ENCODE results near the gene DUSP22.

DUSP22 gene

GRCh38 chr6:353642-354614, 61.6 kb downstream of the DUSP22 start:
- no peak for DNase-seq

GRCh38 chr6:354631-355280, 62.5 kb downstream of the DUSP22 start:
- DNase-seq: no peak

GRCh38 chr6:355373-356208, 63.3 kb downstream of the DUSP22 start:
- DNase-seq: no peak

GRCh38 chr6:356828-357251, 64.6 kb downstream of the DUSP22 start:
- no peak for DNase-seq

- no peak for DNase-seq
These were observed 65.0 kb downstream of the DUSP22 start for GRCh38 chr6:357261-357790.

- no peak for DNase-seq
These were observed 65.6 kb downstream of the DUSP22 start for GRCh38 chr6:357791-358341.

GRCh38 chr6:358432-358831, 66.1 kb downstream of the DUSP22 start:
- DNase-seq: no peak

- no peak for DNase-seq
These were observed 66.6 kb downstream of the DUSP22 start for GRCh38 chr6:358847-359246.

- no peak for DNase-seq
These were observed 67.2 kb downstream of the DUSP22 start for GRCh38 chr6:359261-360035.

GRCh38 chr6:360349-360748, 68.1 kb downstream of the DUSP22 start:
- no peak for DNase-seq

GRCh38 chr6:360764-361373, 68.6 kb downstream of the DUSP22 start:
- DNase-seq: no peak

GRCh38 chr6:361411-362132, 69.3 kb downstream of the DUSP22 start:
- no peak for DNase-seq

- DNase-seq: no peak
These were observed 70.1 kb downstream of the DUSP22 start for GRCh38 chr6:362231-362923.

GRCh38 chr6:362924-363249, 70.6 kb downstream of the DUSP22 start:
- no peak for DNase-seq

- DNase-seq: no peak
These were observed 71.0 kb downstream of the DUSP22 start for GRCh38 chr6:363291-363690.

- DNase-seq: no peak
These were observed 71.6 kb downstream of the DUSP22 start for GRCh38 chr6:363909-364308.

- DNase-seq: no peak
These were observed 72.6 kb downstream of the DUSP22 start for GRCh38 chr6:364609-365540.

- no peak for DNase-seq
These were observed 73.5 kb downstream of the DUSP22 start for GRCh38 chr6:365835-366234.
